H9 (cell line): ENCODE results near the gene AGMO. TPM values are rescaled to one million over a fixed set of nuclear protein-coding genes. Genes with fewer than 3 reads are reported as not detected.

Experiments
- DNase-seq: peaks from one replicate; pipeline ENCODE4 v3.0.0-alpha.2; 2017
- H2AFZ ChIP-seq: one replicate; pipeline ENCODE4 v1.6.1; 2013; ENCODE audit warnings: mild to moderate bottlenecking, low read length, control low read depth, moderate library complexity
- H2AK5ac ChIP-seq: 2 replicates; pipeline ENCODE4 v1.6.1; 2013; ENCODE audit warnings: low read length, control low read depth, mixed read lengths; ENCODE audit not compliant: insufficient read length
- H2BK120ac ChIP-seq: one replicate; pipeline ENCODE4 v1.6.1; 2013; ENCODE audit warnings: low read depth, mild to moderate bottlenecking, low read length, control low read depth, inconsistent platforms; ENCODE audit not compliant: poor library complexity, severe bottlenecking
- H2BK12ac ChIP-seq: 2 replicates; pipeline ENCODE4 v1.6.1; 2013; ENCODE audit warnings: low read length, control low read depth, mixed read lengths, low read depth; ENCODE audit not compliant: insufficient read length
- H2BK15ac ChIP-seq: 2 replicates; pipeline ENCODE4 v1.6.1; 2013; ENCODE audit warnings: low read depth, low read length, control low read depth
- H2BK20ac ChIP-seq: one replicate; pipeline ENCODE4 v1.6.1; 2013; ENCODE audit warnings: low read depth, mild to moderate bottlenecking, low read length, control low read depth, inconsistent platforms; ENCODE audit not compliant: poor library complexity, severe bottlenecking
- H2BK5ac ChIP-seq: 2 replicates; pipeline ENCODE4 v1.6.1; 2013; ENCODE audit warnings: low read length, control low read depth, mixed read lengths; ENCODE audit not compliant: insufficient read length
- H3K14ac ChIP-seq: 2 replicates; pipeline ENCODE4 v1.6.1; 2013; ENCODE audit warnings: low read length, control low read depth; ENCODE audit not compliant: insufficient read depth
- H3K18ac ChIP-seq: 2 replicates; pipeline ENCODE4 v1.6.1; 2013; ENCODE audit warnings: low read depth, mild to moderate bottlenecking, mixed read lengths, low read length, control low read depth; ENCODE audit not compliant: insufficient read length
- H3K23ac ChIP-seq: 2 replicates; pipeline ENCODE4 v1.6.1; 2013; ENCODE audit warnings: low read length, control low read depth, mixed read lengths, low read depth; ENCODE audit not compliant: insufficient read length
- H3K23me2 ChIP-seq: 2 replicates; pipeline ENCODE4 v1.6.1; 2013; ENCODE audit warnings: low read depth, mild to moderate bottlenecking, mixed read lengths, low read length, control low read depth; ENCODE audit not compliant: insufficient read length, poor library complexity, severe bottlenecking
- H3K27ac ChIP-seq: 2 replicates; pipeline ENCODE4 v1.5.1; 2013; ENCODE audit warnings: low read length, control low read depth, mixed read lengths, low read depth; ENCODE audit not compliant: insufficient read length
- H3K27me3 ChIP-seq: 2 replicates; pipeline ENCODE4 v1.6.1; 2013; ENCODE audit warnings: low read length, control low read depth, inconsistent platforms; ENCODE audit not compliant: insufficient read depth
- H3K4ac ChIP-seq: 2 replicates; pipeline ENCODE4 v1.6.1; 2013; ENCODE audit warnings: low read depth, mild to moderate bottlenecking, control low read depth, inconsistent platforms, low read length, moderate library complexity
- H3K4me1 ChIP-seq: 2 replicates; pipeline ENCODE4 v1.6.1; 2013; ENCODE audit warnings: low read length, control low read depth, inconsistent platforms; ENCODE audit not compliant: insufficient read depth
- H3K4me2 ChIP-seq: 2 replicates; pipeline ENCODE4 v1.6.1; 2013; ENCODE audit warnings: low read length, control low read depth, mixed read lengths; ENCODE audit not compliant: insufficient read length, insufficient read depth
- H3K56ac ChIP-seq: 2 replicates; pipeline ENCODE4 v1.6.1; 2013; ENCODE audit warnings: low read depth, mild to moderate bottlenecking, mixed read lengths, low read length, control low read depth; ENCODE audit not compliant: insufficient read length
- H3K79me1 ChIP-seq: 2 replicates; pipeline ENCODE4 v1.6.1; 2013; ENCODE audit warnings: low read depth, mild to moderate bottlenecking, moderate library complexity, low read length, control low read depth, inconsistent platforms; ENCODE audit not compliant: insufficient read depth, poor library complexity, severe bottlenecking
- H3K79me2 ChIP-seq: 2 replicates; pipeline ENCODE4 v1.6.1; 2013; ENCODE audit warnings: low read length, control low read depth, inconsistent platforms; ENCODE audit not compliant: insufficient read depth
- H3K9ac ChIP-seq: 2 replicates; pipeline ENCODE4 v1.6.1; 2013; ENCODE audit warnings: low read length, control low read depth, mixed read lengths; ENCODE audit not compliant: insufficient read length; ENCODE audit errors: extremely low read depth
- H3K9me3 ChIP-seq: one replicate; pipeline ENCODE4 v1.6.1; 2013; ENCODE audit warnings: low read depth, low read length, inconsistent platforms; ENCODE audit not compliant: control insufficient read depth
- H3T11ph ChIP-seq: one replicate; pipeline ENCODE4 v1.6.1; 2013; ENCODE audit warnings: mild to moderate bottlenecking, low read length, control low read depth, inconsistent platforms
- H4K20me1 ChIP-seq: one replicate; pipeline ENCODE4 v1.6.1; 2013; ENCODE audit not compliant: control insufficient read depth, insufficient read length, insufficient read depth
- H4K5ac ChIP-seq: 2 replicates; pipeline ENCODE4 v1.6.1; 2013; ENCODE audit warnings: low read depth, mild to moderate bottlenecking, mixed read lengths, low read length, control low read depth; ENCODE audit not compliant: insufficient read length
- H4K8ac ChIP-seq: replicated peaks from 2 replicates; pipeline ENCODE4 v1.6.1; 2013; ENCODE audit warnings: low read length, control low read depth, mixed read lengths, low read depth; ENCODE audit not compliant: insufficient read length
- H4K91ac ChIP-seq: 2 replicates; pipeline ENCODE4 v1.6.1; 2013; ENCODE audit warnings: low read depth, mild to moderate bottlenecking, moderate library complexity, mixed read lengths, low read length, control low read depth; ENCODE audit not compliant: insufficient read length
- H3K27ac Mint-ChIP-seq, 3 experiments: 2 replicates in 2 of 3; 3 replicates in 1 of 3; pipeline ENCODE4 v1.8.0; 2020 to 2021; ENCODE audit warnings: mixed read lengths in 3 of 3, mild to moderate bottlenecking in 1 of 3, moderate library complexity in 1 of 3
- H3K27me3 Mint-ChIP-seq: 2 replicates; pipeline ENCODE4 v1.8.0; 2021; ENCODE audit warnings: low read depth, mild to moderate bottlenecking, moderate library complexity, mixed read lengths
- H3K36me3 Mint-ChIP-seq, 3 experiments: 2 replicates in 2 of 3; 3 replicates in 1 of 3; pipeline ENCODE4 v1.8.0; 2020 to 2021; ENCODE audit warnings: low read depth in 3 of 3, mixed read lengths in 3 of 3; ENCODE audit not compliant: insufficient read depth in 1 of 3
- H3K4me1 Mint-ChIP-seq, 2 experiments: 2 replicates each; pipeline ENCODE4 v1.8.0; 2020; ENCODE audit warnings: mixed read lengths in 2 of 2
- H3K4me3 Mint-ChIP-seq, 2 experiments: 2 replicates in 1 of 2; 3 replicates in 1 of 2; pipeline ENCODE4 v1.8.0; 2020 to 2021; ENCODE audit warnings: mild to moderate bottlenecking in 2 of 2, mixed read lengths in 2 of 2, moderate library complexity in 1 of 2
- H3K9me3 Mint-ChIP-seq, 2 experiments: 2 replicates in 1 of 2; 3 replicates in 1 of 2; pipeline ENCODE4 v1.8.0; 2020; ENCODE audit warnings: mild to moderate bottlenecking in 2 of 2, mixed read lengths in 2 of 2, moderate library complexity in 1 of 2
- WGBS: extraction: QIAGEN DNeasy Blood & Tissue Kit; methylation state at CpG from one replicate; pipeline ENCODE4 v1.1.7; 2013; ENCODE audit warnings: missing lambda C conversion rate, low lambda C conversion rate, mixed read lengths; ENCODE audit not compliant: insufficient read length; ENCODE audit errors: extremely low coverage; 5-methylcytosine and 5-hydroxymethylcytosine counted together
- total RNA-seq: library from RNA; stranded (reverse); gene quantifications from 2 replicates; pipeline ENCODE4 v1.2.1, GENCODE V29; 2021
- TF ChIP-seq, protein P1 (sequence below): fragments of 200-600 bp; sonication (generic); conservative IDR thresholded peaks from 3 replicates; pipeline ENCODE4 v1.8.0; 2021; ENCODE audit warnings: antibody characterized with exemption, mild to moderate bottlenecking

AGMO gene
- total RNA-seq, 1 experiment from 2014 or later: 0.70 TPM

DNA sequence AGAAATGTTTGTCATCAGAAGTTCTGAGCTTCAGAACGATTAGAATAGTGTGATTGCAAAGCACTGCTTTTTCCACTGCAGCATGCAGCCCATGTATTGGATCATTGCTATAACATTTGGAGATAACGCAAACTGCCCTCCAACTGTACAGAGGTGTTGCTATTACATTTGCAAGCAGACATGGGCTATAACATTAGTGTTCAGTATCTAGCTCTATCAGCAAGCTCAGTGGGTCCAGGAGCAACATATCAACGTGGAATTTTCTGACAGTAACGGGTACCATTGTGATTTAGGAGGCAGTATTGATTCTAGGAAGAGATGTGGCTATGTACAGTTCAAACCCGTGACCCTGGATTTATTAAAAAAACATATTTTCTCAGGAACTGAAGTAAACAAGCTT lies 75.8 kb downstream of the AGMO start:
- WGBS: no CpG with 5 or more reads among the region's 5 CpGs
- Histone ChIP-seq H3K4me1 (no peaks in the 10 kb centered on the region), H3K9me3 (no peaks in the 10 kb centered on the region), H2AK5ac (no peak overlapping the region), H2BK5ac (no peak overlapping the region), H2BK15ac (no peak overlapping the region), H2BK120ac (no peak overlapping the region), H3K56ac (no peak overlapping the region), H4K91ac (no peak overlapping the region), H4K20me1 (no peaks in the 10 kb centered on the region), H3K23ac (no peak overlapping the region), H4K5ac (no peak overlapping the region), H2BK20ac (no peak overlapping the region), H3T11ph (no peak overlapping the region), H3K4me2 (no peak overlapping the region), H3K14ac (no peak overlapping the region), H3K9ac (no peak overlapping the region), H3K27me3 (no peaks in the 10 kb centered on the region), H3K4ac (no peak overlapping the region), H3K27ac (no peak overlapping the region), H2BK12ac (no peak overlapping the region), H3K23me2 (no peaks in the 10 kb centered on the region), H4K8ac (no peak overlapping the region), H3K79me1 (no peaks in the 10 kb centered on the region), H2AFZ (no peak overlapping the region), H3K79me2 (no peaks in the 10 kb centered on the region), H3K18ac (no peak overlapping the region)
- DNase-seq: no peak
- H3K27me3 Mint-ChIP-seq: no peaks in the 10 kb centered on the region
- H3K36me3 Mint-ChIP-seq: no peaks in the 10 kb centered on the region
- H3K27ac Mint-ChIP-seq: no peak overlapping the region
- no peaks in the 10 kb centered on the region for H3K9me3 Mint-ChIP-seq
- H3K4me1 Mint-ChIP-seq: no peaks in the 10 kb centered on the region
- TF ChIP-seq, protein P1, sequence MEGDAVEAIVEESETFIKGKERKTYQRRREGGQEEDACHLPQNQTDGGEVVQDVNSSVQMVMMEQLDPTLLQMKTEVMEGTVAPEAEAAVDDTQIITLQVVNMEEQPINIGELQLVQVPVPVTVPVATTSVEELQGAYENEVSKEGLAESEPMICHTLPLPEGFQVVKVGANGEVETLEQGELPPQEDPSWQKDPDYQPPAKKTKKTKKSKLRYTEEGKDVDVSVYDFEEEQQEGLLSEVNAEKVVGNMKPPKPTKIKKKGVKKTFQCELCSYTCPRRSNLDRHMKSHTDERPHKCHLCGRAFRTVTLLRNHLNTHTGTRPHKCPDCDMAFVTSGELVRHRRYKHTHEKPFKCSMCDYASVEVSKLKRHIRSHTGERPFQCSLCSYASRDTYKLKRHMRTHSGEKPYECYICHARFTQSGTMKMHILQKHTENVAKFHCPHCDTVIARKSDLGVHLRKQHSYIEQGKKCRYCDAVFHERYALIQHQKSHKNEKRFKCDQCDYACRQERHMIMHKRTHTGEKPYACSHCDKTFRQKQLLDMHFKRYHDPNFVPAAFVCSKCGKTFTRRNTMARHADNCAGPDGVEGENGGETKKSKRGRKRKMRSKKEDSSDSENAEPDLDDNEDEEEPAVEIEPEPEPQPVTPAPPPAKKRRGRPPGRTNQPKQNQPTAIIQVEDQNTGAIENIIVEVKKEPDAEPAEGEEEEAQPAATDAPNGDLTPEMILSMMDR: no peak
- no peak overlapping the region for H3K4me3 Mint-ChIP-seq
